B cell (primary cell): ENCODE measurements around the gene PURB. TPM values are rescaled to one million over a fixed set of nuclear protein-coding genes. Genes with fewer than 3 reads are reported as not detected.
"Not testable (repeated sequence)": the region's sequence is repeated elsewhere in the genome, so short reads cannot be mapped to it uniquely, and the experiment has no call there.

ENCODE experiments used
- ATAC-seq: fragments of 200-7000 bp; cut with Tn5 transposase; one replicate; pipeline ENCODE4 v1.10.0; 2021; ENCODE audit warnings: low read depth, mild to moderate bottlenecking, moderate number of reproducible peaks, moderate library complexity
- CTCF ChIA-PET: fragments of 350-600 bp; sonication (Branson Sonifier 250); formaldehyde crosslinking; loops from one replicate; lab custom pipeline; 2021; ENCODE audit warnings: antibody characterized with exemption, inconsistent platforms; lab: Charles Lee
- POLR2A ChIA-PET: fragments of 350-600 bp; sonication (Branson Sonifier 250); formaldehyde crosslinking; loops from one replicate; lab custom pipeline; 2021; ENCODE audit warnings: antibody characterized with exemption; lab: Charles Lee
- DNase-seq: peaks from one replicate; pipeline ENCODE4 v3.0.0; 2013
- H2AFZ ChIP-seq: 2 replicates; pipeline ENCODE4 v1.6.1; 2012; ENCODE audit warnings: mild to moderate bottlenecking, low read depth, low read length; ENCODE audit not compliant: insufficient read depth, poor library complexity, severe bottlenecking
- H3K27ac ChIP-seq, 2 donors: 1 replicate in 1 of 2; 2 replicates in 1 of 2; pipeline ENCODE4 v1.5.1; 2012 to 2013; ENCODE audit warnings: low read length in 2 of 2, mild to moderate bottlenecking in 2 of 2, moderate library complexity in 1 of 2
- H3K27me3 ChIP-seq, 4 experiments: fragments of 200-600 bp in 1 of 4; sonication (generic) in 1 of 4; replicated peaks in 1 of 4; 1 replicate in 2 of 4; 2 replicates in 2 of 4; pipeline versions ENCODE4 v1.6.1 to v1.7.0; 2013 to 2016; ENCODE audit warnings: low read length in 3 of 4, mild to moderate bottlenecking in 2 of 4, mixed read lengths in 1 of 4, moderate library complexity in 1 of 4; ENCODE audit not compliant: insufficient read depth in 4 of 4, control insufficient read depth in 3 of 4; ENCODE audit errors: control extremely low read depth in 1 of 4
- H3K36me3 ChIP-seq, 2 experiments: replicated peaks in 1 of 2; 1 replicate in 1 of 2; 2 replicates in 1 of 2; pipeline versions ENCODE4 v1.6.1 to v1.7.1; 2013; ENCODE audit warnings: low read length in 1 of 2; ENCODE audit not compliant: insufficient read depth in 2 of 2, control insufficient read depth in 1 of 2; ENCODE audit errors: control extremely low read depth in 1 of 2, extremely low read depth in 1 of 2
- H3K4me1 ChIP-seq, 2 donors: fragments of 200-600 bp in 1 of 2; sonication (generic) in 1 of 2; 1 replicate in 1 of 2; 2 replicates in 1 of 2; pipeline versions ENCODE4 v1.5.1 to v1.6.1; 2013 to 2017; ENCODE audit warnings: low read length in 2 of 2; ENCODE audit not compliant: control insufficient read depth in 2 of 2, insufficient read depth in 2 of 2
- H3K4me2 ChIP-seq: replicated peaks from 2 replicates; pipeline ENCODE3; 2012; ENCODE audit warnings: mild to moderate bottlenecking, low read depth, low read length; ENCODE audit not compliant: poor library complexity, severe bottlenecking
- H3K4me3 ChIP-seq, 5 experiments: fragments of 200-600 bp in 1 of 5; sonication (generic) in 1 of 5; 1 replicate in 3 of 5; 2 replicates in 2 of 5; pipeline versions ENCODE4 v1.5.1 to v1.7.0; 2011 to 2016; ENCODE audit warnings: low read length in 4 of 5, mild to moderate bottlenecking in 4 of 5, low read depth in 2 of 5, control low read depth in 1 of 5, moderate library complexity in 1 of 5; ENCODE audit not compliant: insufficient read depth in 1 of 5; ENCODE audit errors: control extremely low read depth in 1 of 5, extremely low read depth in 1 of 5
- H3K79me2 ChIP-seq: fragments of 200-600 bp; sonication (generic); one replicate; pipeline ENCODE4 v1.6.0; 2016; ENCODE audit warnings: low read length; ENCODE audit not compliant: control insufficient read depth, insufficient read depth
- H3K9ac ChIP-seq: fragments of 200-600 bp; sonication (generic); 2 replicates; pipeline ENCODE4 v1.6.1; 2017; ENCODE audit warnings: mild to moderate bottlenecking, low read length, moderate library complexity
- H3K9me3 ChIP-seq, 3 donors: one replicate each; pipeline versions ENCODE4 v1.6.1 to v1.7.1; 2013; ENCODE audit warnings: low read length in 2 of 3; ENCODE audit not compliant: control insufficient read depth in 2 of 3, insufficient read depth in 1 of 3; ENCODE audit errors: control extremely low read depth in 1 of 3
- H4K20me1 ChIP-seq: 2 replicates; pipeline ENCODE4 v1.6.0; 2012; ENCODE audit warnings: mild to moderate bottlenecking, low read length; ENCODE audit not compliant: insufficient read depth, control insufficient read depth, poor library complexity, severe bottlenecking
- H3K27ac Mint-ChIP-seq: one replicate; pipeline ENCODE4 v1.8.0; 2021; ENCODE audit warnings: mixed read lengths
- H3K27me3 Mint-ChIP-seq: one replicate; pipeline ENCODE4 v1.8.0; 2021; ENCODE audit warnings: mixed read lengths
- H3K4me1 Mint-ChIP-seq: one replicate; pipeline ENCODE4 v1.8.0; 2021; ENCODE audit warnings: mixed read lengths
- H3K4me3 Mint-ChIP-seq: one replicate; pipeline ENCODE4 v1.8.0; 2021; ENCODE audit warnings: mixed read lengths
- H3K9me3 Mint-ChIP-seq: one replicate; pipeline ENCODE4 v1.8.0; 2022; ENCODE audit warnings: mixed read lengths; ENCODE audit not compliant: insufficient read depth
- EZH2 ChIP-seq: IDR thresholded peaks from 2 replicates; pipeline ENCODE4 v1.6.1; 2012; ENCODE audit warnings: borderline replicate concordance, low read depth, mild to moderate bottlenecking, moderate library complexity, low read length; ENCODE audit not compliant: insufficient read depth, poor library complexity, severe bottlenecking
- WGBS: methylation state at CpG from one replicate; pipeline ENCODE4 v1.1.5; 2013; ENCODE audit warnings: missing lambda C conversion rate; ENCODE audit not compliant: insufficient coverage; 5-methylcytosine and 5-hydroxymethylcytosine counted together
- intact Hi-C: fragments of 100-400 bp; cut with micrococcal nuclease; formaldehyde crosslinking; loops from one replicate; pipeline ENCODE4 v1.10.0; 2022
- polyA plus RNA-seq: library from polyadenylated mRNA; depleted of rRNA; stranded (reverse); fragments of >200 nt; gene quantifications from 2 replicates; pipeline ENCODE4 v1.2.3, GENCODE V29; 2012
- total RNA-seq, 2 donors: library from RNA; stranded (reverse); fragments of 120-200 nt in 1 of 2; gene quantifications; 1 replicate in 1 of 2; 2 replicates in 1 of 2; pipeline versions ENCODE4 v1.2.3 to v1.2.4, GENCODE V29; 2013 to 2022
- TF ChIP-seq, protein P1 (sequence below): fragments of 200-600 bp; IDR thresholded peaks from one replicate; pipeline ENCODE4 v1.8.0; 2022; ENCODE audit warnings: antibody characterized with exemption, mild to moderate bottlenecking

PURB gene
- total and polyA plus RNA-seq, 2 donors (not counting 1 experiment from before 2014, with no cell fraction given) = 6.4 to 28.6 TPM

DNA sequence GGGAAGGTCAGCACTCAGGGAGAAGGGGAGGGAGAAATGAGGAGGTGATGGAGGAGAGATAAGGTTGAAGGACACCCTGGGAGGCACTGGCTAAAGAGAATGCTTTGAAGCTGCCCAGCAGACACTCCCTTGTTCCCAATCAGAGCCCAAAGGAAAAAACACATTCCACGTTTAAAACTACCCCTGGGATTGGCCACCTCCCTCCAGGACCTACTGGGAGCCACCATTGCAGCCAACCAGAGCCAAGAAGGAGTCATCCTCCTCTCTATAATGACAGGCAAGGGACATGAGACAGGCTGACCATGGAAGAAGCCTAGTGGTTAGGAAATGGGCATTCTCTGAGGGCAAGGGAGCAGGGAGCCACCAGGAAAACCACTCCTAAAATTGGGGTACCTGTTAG lies 49.7 kb upstream of the PURB start:
- H2AFZ ChIP-seq = no peak overlapping the region
- CTCF ChIA-PET = no interaction called here
- 100% methylated on average over 1 of the region's 1 CpG for WGBS
- intact Hi-C loops = no loop called here
- DNase-seq (no peak), ATAC-seq (no peak)
- Mint-ChIP-seq H3K4me3 (no peak overlapping the region), H3K4me1 (no peaks in the 10 kb centered on the region), H3K27ac (no peak overlapping the region), H3K27me3 (peaks cover 3% of the 10 kb centered on the region), H3K9me3 (no peaks in the 10 kb centered on the region)
- no peaks in the 10 kb centered on the region for H3K4me1 ChIP-seq
- H3K27me3 ChIP-seq = no peaks in the 10 kb centered on the region
- no peak for TF ChIP-seq EZH2
- TF ChIP-seq, protein P1, sequence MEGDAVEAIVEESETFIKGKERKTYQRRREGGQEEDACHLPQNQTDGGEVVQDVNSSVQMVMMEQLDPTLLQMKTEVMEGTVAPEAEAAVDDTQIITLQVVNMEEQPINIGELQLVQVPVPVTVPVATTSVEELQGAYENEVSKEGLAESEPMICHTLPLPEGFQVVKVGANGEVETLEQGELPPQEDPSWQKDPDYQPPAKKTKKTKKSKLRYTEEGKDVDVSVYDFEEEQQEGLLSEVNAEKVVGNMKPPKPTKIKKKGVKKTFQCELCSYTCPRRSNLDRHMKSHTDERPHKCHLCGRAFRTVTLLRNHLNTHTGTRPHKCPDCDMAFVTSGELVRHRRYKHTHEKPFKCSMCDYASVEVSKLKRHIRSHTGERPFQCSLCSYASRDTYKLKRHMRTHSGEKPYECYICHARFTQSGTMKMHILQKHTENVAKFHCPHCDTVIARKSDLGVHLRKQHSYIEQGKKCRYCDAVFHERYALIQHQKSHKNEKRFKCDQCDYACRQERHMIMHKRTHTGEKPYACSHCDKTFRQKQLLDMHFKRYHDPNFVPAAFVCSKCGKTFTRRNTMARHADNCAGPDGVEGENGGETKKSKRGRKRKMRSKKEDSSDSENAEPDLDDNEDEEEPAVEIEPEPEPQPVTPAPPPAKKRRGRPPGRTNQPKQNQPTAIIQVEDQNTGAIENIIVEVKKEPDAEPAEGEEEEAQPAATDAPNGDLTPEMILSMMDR = no peak
- H3K9me3 ChIP-seq = no peaks in the 10 kb centered on the region
- H3K79me2 ChIP-seq = no peaks in the 10 kb centered on the region
- no peak overlapping the region for H3K4me3 ChIP-seq
- H3K36me3 ChIP-seq = no peaks in the 10 kb centered on the region
- H4K20me1 ChIP-seq = no peaks in the 10 kb centered on the region
- no peak overlapping the region for H3K4me2 ChIP-seq
- no peak overlapping the region for H3K27ac ChIP-seq
- no peak overlapping the region for H3K9ac ChIP-seq
- POLR2A ChIA-PET = no interaction called here

DNA sequence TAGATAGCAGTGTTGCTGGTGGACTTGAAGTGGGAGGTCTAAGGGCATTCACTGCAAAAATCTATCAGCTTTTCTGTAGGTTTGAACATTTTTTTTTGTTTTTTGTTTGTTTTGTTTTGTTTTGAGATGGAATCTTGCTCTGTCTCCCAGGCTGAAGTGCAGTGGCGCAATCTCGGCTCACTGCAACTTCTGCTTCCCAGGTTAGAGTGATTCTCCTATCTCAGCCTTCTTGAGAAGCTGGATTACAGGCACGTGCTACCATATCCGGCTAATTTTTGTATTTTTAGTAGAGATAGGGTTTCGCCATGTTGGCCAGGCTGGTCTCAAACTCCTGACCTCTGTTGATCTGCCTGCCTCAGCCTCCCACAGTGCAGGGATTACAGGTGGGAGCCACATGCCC lies 49.2 kb upstream of the PURB start:
- WGBS = 95% methylated on average over 2 of the region's 5 CpGs
- DNase-seq, H3K9ac ChIP-seq, H3K27me3 Mint-ChIP-seq, POLR2A ChIA-PET, H3K4me1 ChIP-seq, H3K36me3 ChIP-seq, H3K27ac Mint-ChIP-seq, H3K4me2 ChIP-seq, intact Hi-C loops, H3K9me3 ChIP-seq, H3K79me2 ChIP-seq, ATAC-seq, H2AFZ ChIP-seq, H3K27ac ChIP-seq, H4K20me1 ChIP-seq, H3K27me3 ChIP-seq, H3K4me1 Mint-ChIP-seq, H3K4me3 Mint-ChIP-seq, H3K9me3 Mint-ChIP-seq, H3K4me3 ChIP-seq: not testable (repeated sequence)
- CTCF ChIA-PET = interaction anchor here (2.0 kb wide), 1 partner anchor 12 kb away, joined by 12 read pairs; no protein-coding TSS in a partner anchor
